Endothelial cell of umbilical vein (primary cell): ENCODE data around the gene NTNG1. TPM values are rescaled to one million over a fixed set of nuclear protein-coding genes. Genes with fewer than 3 reads are reported as not detected.

Source experiments
- BruUV-seq: library from RNA; stranded (reverse); fragments of 400-500 nt; replicated peaks from 2 replicates; lab custom pipeline; 2021; lab: Mats Ljungman, UMichigan
- CTCF ChIA-PET: fragments of 300-600, 350-600 bp; sonication (Branson Sonifier 250); formaldehyde crosslinking; loops from one replicate; lab custom pipeline; 2021; ENCODE audit warnings: antibody characterized with exemption, inconsistent platforms; lab: Charles Lee
- POLR2A ChIA-PET: fragments of 300-600, 350-600 bp; sonication (Branson Sonifier 250); formaldehyde crosslinking; loops from one replicate; lab custom pipeline; 2021; ENCODE audit warnings: antibody characterized with exemption, inconsistent platforms; lab: Charles Lee
- DNase-seq: peaks from one replicate; pipeline ENCODE4 v3.0.0-alpha.2; 2011; ENCODE audit warnings: low read depth, low spot score
- FAIRE-seq: peaks from 2 replicates; lab custom pipeline; 2011; peaks lifted over from hg19 to GRCh38; lab: Jason Lieb, UNC
- H2AFZ ChIP-seq: 2 replicates; pipeline ENCODE4 v1.6.0; 2012; ENCODE audit warnings: low read depth, low read length, control low read depth, inconsistent platforms
- H3K27ac ChIP-seq: 2 replicates; pipeline ENCODE4 v1.5.1; 2011; ENCODE audit warnings: low read depth, mild to moderate bottlenecking, control low read depth, low read length, moderate library complexity; ENCODE audit not compliant: insufficient read depth
- H3K27me3 ChIP-seq, 2 experiments: 2 replicates each; pipeline versions ENCODE4 v1.6.0 to v1.6.1; 2011; ENCODE audit warnings: low read length in 2 of 2, mixed read lengths in 1 of 2; ENCODE audit not compliant: control insufficient read depth in 2 of 2, insufficient read depth in 2 of 2
- H3K36me3 ChIP-seq, 2 experiments: 2 replicates in 1 of 2; 3 replicates in 1 of 2; pipeline ENCODE4 v1.5.1; 2011; ENCODE audit warnings: low read length in 2 of 2, mild to moderate bottlenecking in 1 of 2, moderate library complexity in 1 of 2; ENCODE audit not compliant: control insufficient read depth in 2 of 2, insufficient read depth in 2 of 2; ENCODE audit errors: extremely low read depth in 1 of 2
- H3K4me1 ChIP-seq: 3 replicates; pipeline ENCODE4 v1.5.1; 2011; ENCODE audit warnings: mild to moderate bottlenecking, low read length; ENCODE audit not compliant: control insufficient read depth, insufficient read depth; ENCODE audit errors: extremely low read depth
- H3K4me2 ChIP-seq: 2 replicates; pipeline ENCODE4 v1.6.1; 2011; ENCODE audit warnings: low read length, control low read depth, mixed read lengths; ENCODE audit not compliant: insufficient read depth
- H3K4me3 ChIP-seq, 3 experiments: fragments of 200-600 bp in 1 of 3; sonication (generic), shearing (Covaris generic) in 1 of 3; replicated peaks in 1 of 3; 2 replicates each; pipeline ENCODE4 v1.5.1; 2011 to 2016; ENCODE audit warnings: control low read depth in 3 of 3, low read length in 3 of 3, mild to moderate bottlenecking in 2 of 3, inconsistent platforms in 1 of 3, low read depth in 1 of 3, moderate library complexity in 1 of 3; ENCODE audit not compliant: insufficient read depth in 1 of 3
- H3K79me2 ChIP-seq: 2 replicates; pipeline ENCODE4 v1.6.0; 2012; ENCODE audit warnings: low read length, inconsistent platforms; ENCODE audit not compliant: control insufficient read depth, insufficient read depth
- H3K9ac ChIP-seq: replicated peaks from 2 replicates; pipeline ENCODE3; 2011; ENCODE audit warnings: low read length, control low read depth; ENCODE audit not compliant: insufficient read depth; ENCODE audit errors: extremely low read depth
- H3K9me1 ChIP-seq: replicated peaks from 3 replicates; pipeline ENCODE4 v1.6.0; 2011; ENCODE audit warnings: mild to moderate bottlenecking, low read length; ENCODE audit not compliant: control insufficient read depth, insufficient read depth; ENCODE audit errors: extremely low read depth
- H3K9me3 ChIP-seq: replicated peaks from 2 replicates; pipeline ENCODE4 v1.5.1; 2012; ENCODE audit warnings: low read length, inconsistent platforms; ENCODE audit not compliant: control insufficient read depth, insufficient read depth
- H4K20me1 ChIP-seq: replicated peaks from 2 replicates; pipeline ENCODE3; 2011; ENCODE audit warnings: mild to moderate bottlenecking, low read length; ENCODE audit not compliant: control insufficient read depth, insufficient read depth; ENCODE audit errors: extremely low read depth
- CTCF ChIP-seq, 2 donors: IDR thresholded peaks; 1 replicate in 1 of 2; 2 replicates in 1 of 2; pipeline ENCODE4 v1.5.1; 2011; ENCODE audit warnings: low read length in 2 of 2, mild to moderate bottlenecking in 2 of 2, moderate library complexity in 2 of 2, control low read depth in 1 of 2, inconsistent platforms in 1 of 2, low read depth in 1 of 2; ENCODE audit not compliant: insufficient read depth in 1 of 2; ENCODE audit errors: extremely low read depth in 1 of 2
- EZH2 ChIP-seq: IDR thresholded peaks from 2 replicates; pipeline ENCODE4 v1.6.1; 2012; ENCODE audit warnings: borderline replicate concordance, low read depth, mild to moderate bottlenecking, moderate library complexity, low read length, inconsistent platforms; ENCODE audit not compliant: severe bottlenecking
- FOS ChIP-seq: IDR thresholded peaks from 2 replicates; pipeline ENCODE4 v1.6.1; 2011; ENCODE audit warnings: mild to moderate bottlenecking, low read length, moderate library complexity, borderline replicate concordance; ENCODE audit not compliant: insufficient read depth
- GATA2 ChIP-seq: IDR thresholded peaks from 2 replicates; pipeline ENCODE4 v1.7.0; 2011; ENCODE audit warnings: low read depth, mild to moderate bottlenecking, moderate library complexity, mixed read lengths, low read length; ENCODE audit not compliant: insufficient read length, insufficient read depth
- JUN ChIP-seq: IDR thresholded peaks from 2 replicates; pipeline ENCODE4 v1.6.1; 2011; ENCODE audit warnings: borderline replicate concordance, low read depth; ENCODE audit not compliant: insufficient read length, insufficient read depth
- MAX ChIP-seq: IDR thresholded peaks from 2 replicates; pipeline ENCODE4 v1.6.1; 2011; ENCODE audit not compliant: insufficient read depth, insufficient read length
- MYC ChIP-seq: IDR thresholded peaks from one replicate; pipeline ENCODE4 v1.6.1; 2011; ENCODE audit warnings: mild to moderate bottlenecking, low read depth, low read length
- POLR2A ChIP-seq: IDR thresholded peaks from 2 replicates; pipeline ENCODE4 v1.6.1; 2012; ENCODE audit warnings: low read depth, mild to moderate bottlenecking, control low read depth, low read length
- POLR2AphosphoS5 ChIP-seq: IDR thresholded peaks from 2 replicates; pipeline ENCODE4 v1.6.1; 2012; ENCODE audit warnings: low read depth, mild to moderate bottlenecking, control low read depth, low read length, moderate library complexity; ENCODE audit not compliant: insufficient read depth
- dilution Hi-C: fragments of 300-500 bp; cut with MboI; formaldehyde crosslinking; loops from one replicate; pipeline ENCODE4 v1.15.0; 2019; ENCODE audit warnings: low sequenced_read_pairs; ENCODE audit not compliant: extremely low pct_ligation_motif_present
- intact Hi-C: fragments of 100-400 bp; cut with micrococcal nuclease; formaldehyde crosslinking; loops from one replicate; pipeline ENCODE4 v1.10.0; 2022
- polyA plus RNA-seq, 4 experiments: library from polyadenylated mRNA; depleted of rRNA in 3 of 4; stranded (reverse) in 3 of 4; unstranded in 1 of 4; fragments of >200 nt; gene quantifications; 2 replicates each; pipeline versions ENCODE4 v1.2.1 to v1.2.3, GENCODE V29; 2011 to 2012; ENCODE audit warnings: missing spikeins in 1 of 4
- total RNA-seq: library from RNA; stranded (reverse); gene quantifications from 2 replicates; pipeline ENCODE4 v1.2.3, GENCODE V29; 2021

NTNG1 gene
- total and polyA plus RNA-seq, 2 donors (not counting 3 experiments of a cell fraction or from before 2014, with no cell fraction given), result not detected

GRCh38 chr1:107477233-107477632 lies 336.4 kb downstream of the NTNG1 start:
- FAIRE-seq (no peak), DNase-seq (no peak)
- H4K20me1 ChIP-seq, result no peaks in the 10 kb centered on the region
- no peak for TF ChIP-seq FOS
- no peak for TF ChIP-seq GATA2
- TF ChIP-seq MAX, result no peak
- TF ChIP-seq POLR2A, result no peak
- TF ChIP-seq MYC, result no peak
- no peak for TF ChIP-seq POLR2AphosphoS5
- no peak for TF ChIP-seq EZH2
- TF ChIP-seq JUN, result no peak
- TF ChIP-seq CTCF (IDR thresholded peaks at IDR 0.05; ENCODE audit: extremely low read depth in 1 of 2, insufficient read depth in 1 of 2, low read depth in 1 of 2, low read length in 2 of 2), result no peak
- no peaks in the 10 kb centered on the region for H3K9me3 ChIP-seq
- intact Hi-C loops (no loop called here), dilution Hi-C loops (no loop called here)
- no peaks in the 10 kb centered on the region for H3K9me1 ChIP-seq
- H3K9ac ChIP-seq, result no peak overlapping the region
- ChIA-PET POLR2A (no interaction called here), CTCF (no interaction called here)
- no peak overlapping the region for H3K27ac ChIP-seq
- H3K27me3 ChIP-seq, result no peaks in the 10 kb centered on the region
- H2AFZ ChIP-seq, result no peak overlapping the region
- H3K4me3 ChIP-seq, result no peak overlapping the region
- H3K36me3 ChIP-seq, result no peaks in the 10 kb centered on the region
- H3K4me1 ChIP-seq, result no peaks in the 10 kb centered on the region
- no peak overlapping the region for H3K4me2 ChIP-seq
- BruUV-seq, result no TSS peak
- H3K79me2 ChIP-seq, result no peaks in the 10 kb centered on the region
